Amygdala (tissue), 56 donors: ENCODE data around the gene MGA.

Source experiments
- DNase-seq, 56 donors: peaks; one replicate each; lab custom pipeline; 2025; lab: John Stamatoyannopoulos, UW

The MGA gene

DNA sequence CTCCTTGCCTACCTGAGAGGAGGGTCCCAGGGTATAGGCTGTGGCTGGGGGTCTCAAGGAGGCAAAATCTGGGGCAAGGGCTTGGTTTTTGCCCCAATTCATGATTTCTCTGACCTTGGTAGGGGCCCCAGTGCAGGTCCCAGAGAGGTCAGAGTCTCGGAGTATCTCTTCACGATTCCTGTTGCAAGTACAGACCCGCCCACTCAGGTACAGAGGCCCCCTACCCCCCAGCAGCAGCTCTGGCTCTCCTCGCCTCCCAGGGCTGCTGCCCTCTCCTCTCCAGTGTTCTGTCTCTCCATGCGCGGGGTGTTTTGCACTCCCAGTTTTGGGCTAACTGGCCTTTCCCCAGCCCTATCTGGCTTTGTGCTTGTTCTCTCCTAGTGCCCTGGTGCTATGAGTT lies 162.3 kb downstream of the MGA start:
- DNase-seq = no peak
